ENCODE measurements around the gene SEC61A2. TPM values are rescaled to one million over a fixed set of nuclear protein-coding genes. Genes with fewer than 3 reads are reported as not detected.

SEC61A2 gene
- total RNA-seq, 1 donor from 2014 or later: 21.9 TPM

DNA sequence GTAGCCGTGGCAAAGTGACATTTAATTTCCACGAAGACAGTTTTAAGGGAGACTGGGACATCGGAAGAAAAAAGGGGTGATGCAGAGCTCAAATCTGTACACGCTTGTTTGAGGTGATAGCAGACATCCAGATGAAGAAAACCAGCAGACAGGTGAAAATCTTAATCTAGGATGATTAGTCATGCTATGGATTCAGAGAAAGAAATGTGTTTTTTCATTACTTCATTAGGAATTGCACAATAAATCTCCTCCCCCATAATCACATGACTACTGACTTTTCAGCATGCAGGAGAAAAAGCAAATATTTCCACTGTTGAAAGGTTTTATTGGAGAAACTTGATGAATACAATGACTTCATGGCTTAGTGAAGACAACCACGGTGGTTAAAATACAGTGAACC, 63.7 kb downstream of the SEC61A2 start:
- H3K4me1 Mint-ChIP-seq (ENCODE audit: low read depth): peaks cover 53% of the 10 kb centered on the region
- peak overlapping the region; percentile 79 for H3K4me3 Mint-ChIP-seq
- no peaks in the 10 kb centered on the region for H3K27me3 Mint-ChIP-seq (ENCODE audit: insufficient read depth)
- no peak for DNase-seq (ENCODE audit: low spot score)
- intact Hi-C loops (cut with micrococcal nuclease): no loop called here
- H3K27ac Mint-ChIP-seq: peak overlapping the region; percentile 72
- H3K36me3 Mint-ChIP-seq (ENCODE audit: low read depth): peaks cover 31% of the 10 kb centered on the region
- no peaks in the 10 kb centered on the region for H3K9me3 Mint-ChIP-seq

- peaks cover 38% of the 10 kb centered on the region for H3K36me3 Mint-ChIP-seq (ENCODE audit: low read depth)
- peak; percentile 20 for DNase-seq (ENCODE audit: low spot score)
- no peaks in the 10 kb centered on the region for H3K9me3 Mint-ChIP-seq
- intact Hi-C loops (cut with micrococcal nuclease): loop anchor here (1.0 to 5.0 kb wide), 6 partner anchors 14 to 516 kb away; partner anchors contain the start of genes CAMK1D and DHTKD1
- no peaks in the 10 kb centered on the region for H3K27me3 Mint-ChIP-seq (ENCODE audit: insufficient read depth)
- H3K27ac Mint-ChIP-seq: peak overlapping the region; percentile 97
- H3K4me3 Mint-ChIP-seq: peak overlapping the region; percentile 90
- peaks cover 67% of the 10 kb centered on the region for H3K4me1 Mint-ChIP-seq (ENCODE audit: low read depth)
These were observed 65.3 kb downstream of the SEC61A2 start for GRCh38 chr10:12194752-12195271.

DNA sequence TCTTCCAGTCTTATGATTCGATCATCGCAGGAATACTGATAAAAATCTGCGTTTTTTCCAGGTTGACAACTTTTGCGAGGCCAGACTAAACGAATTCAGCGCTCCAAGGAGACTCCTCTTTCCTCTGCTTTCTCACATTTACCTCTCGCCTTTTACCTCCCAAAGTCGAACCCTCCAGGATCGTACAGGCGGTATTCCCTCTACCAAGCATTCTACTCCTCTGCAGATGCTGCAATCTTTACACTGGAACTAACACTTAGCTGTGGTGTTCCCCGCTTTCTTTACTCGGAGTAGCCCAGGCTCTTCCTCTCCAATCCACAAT, 65.8 kb downstream of the SEC61A2 start:
- intact Hi-C loops (cut with micrococcal nuclease): loop anchor here (1.0 to 5.0 kb wide), 6 partner anchors 14 to 516 kb away; partner anchors contain the start of genes CAMK1D and DHTKD1
- Mint-ChIP-seq H3K27me3 (ENCODE audit: insufficient read depth) (no peaks in the 10 kb centered on the region), H3K9me3 (no peaks in the 10 kb centered on the region), H3K36me3 (ENCODE audit: low read depth) (peaks cover 34% of the 10 kb centered on the region), H3K4me3 (peak overlapping the region; percentile 90), H3K4me1 (ENCODE audit: low read depth) (peaks cover 62% of the 10 kb centered on the region), H3K27ac (peak overlapping the region; percentile 97)
- DNase-seq (ENCODE audit: low spot score): peak; percentile 5

DNA sequence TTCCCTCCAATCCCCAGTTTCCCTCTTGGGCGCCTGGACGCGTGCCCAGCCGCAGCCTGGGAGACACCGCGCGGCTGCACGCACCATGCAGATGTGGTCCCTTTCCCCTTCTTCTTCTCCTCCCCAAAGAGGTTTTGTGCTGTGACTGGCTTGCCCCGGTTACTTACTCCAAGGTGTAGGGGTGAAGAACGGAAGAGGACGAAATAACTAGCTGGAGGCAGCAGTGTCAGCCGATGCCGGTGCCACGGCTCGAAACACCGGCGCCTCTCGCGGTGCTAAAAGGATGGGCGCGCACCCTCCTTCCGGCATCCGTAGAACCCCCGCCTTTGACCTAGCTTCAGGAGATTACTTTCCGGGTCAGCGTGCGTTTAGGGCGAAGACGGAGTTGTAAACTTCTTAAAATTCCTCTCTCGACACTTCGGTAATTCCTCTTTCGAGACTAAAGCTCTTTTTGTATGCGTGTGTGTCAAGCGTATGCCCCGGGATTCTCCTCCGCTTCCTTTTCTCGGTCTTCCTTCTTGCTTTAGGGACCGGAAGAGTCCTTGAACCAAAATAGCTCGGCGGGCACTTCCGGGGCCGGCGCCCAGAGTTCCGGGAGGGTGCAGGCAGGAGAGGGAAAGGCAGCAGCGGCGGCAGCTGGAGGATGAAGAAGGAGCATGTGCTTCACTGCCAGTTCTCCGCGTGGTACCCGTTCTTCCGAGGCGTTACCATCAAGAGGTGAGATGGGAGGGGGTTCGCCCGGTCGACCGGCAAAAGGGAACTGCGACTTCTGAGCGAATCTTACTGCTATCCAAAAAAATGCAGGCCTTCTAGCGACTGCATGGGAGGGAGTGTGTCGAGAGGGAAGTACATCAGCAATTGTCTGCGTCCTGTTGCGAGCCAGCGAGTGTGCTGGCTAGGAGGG, 66.4 kb downstream of the SEC61A2 start, which contains the start of the genes CDC123 and NUDT5:
TSS of gene CDC123 (plus strand) at position 586 of the 904 bp plus-strand sequence. CDS start at position 644, 58 bp downstream.
TSS of gene NUDT5 (minus strand) at position 289 of the 904 bp plus-strand sequence. CDS start 9,600 bp downstream, outside the sequence.
- intact Hi-C loops (cut with micrococcal nuclease): loop anchor here (1.0 to 5.0 kb wide), 10 partner anchors 15 to 903 kb away; partner anchors contain the start of genes CAMK1D and DHTKD1
- no peaks in the 10 kb centered on the region for H3K27me3 Mint-ChIP-seq (ENCODE audit: insufficient read depth)
- H3K9me3 Mint-ChIP-seq: no peaks in the 10 kb centered on the region
- peaks cover 35% of the 10 kb centered on the region for H3K36me3 Mint-ChIP-seq (ENCODE audit: low read depth)
- H3K27ac Mint-ChIP-seq: peak within 1 kb of the TSS; percentile 97
- H3K4me1 Mint-ChIP-seq (ENCODE audit: low read depth): peaks cover 60% of the 10 kb centered on the region
- DNase-seq (ENCODE audit: low spot score): peak; percentile 83
- H3K4me3 Mint-ChIP-seq: peak within 1 kb of the TSS; percentile 90

- H3K36me3 Mint-ChIP-seq (ENCODE audit: low read depth): peaks cover 43% of the 10 kb centered on the region
- peaks cover 60% of the 10 kb centered on the region for H3K4me1 Mint-ChIP-seq (ENCODE audit: low read depth)
- peak overlapping the region; percentile 97 for H3K27ac Mint-ChIP-seq
- intact Hi-C loops (cut with micrococcal nuclease): loop anchor here (1.0 to 5.0 kb wide), 5 partner anchors 18 to 903 kb away; partner anchors contain the start of gene CAMK1D
- H3K9me3 Mint-ChIP-seq: no peaks in the 10 kb centered on the region
- DNase-seq (ENCODE audit: low spot score): no peak
- no peaks in the 10 kb centered on the region for H3K27me3 Mint-ChIP-seq (ENCODE audit: insufficient read depth)
- peak overlapping the region; percentile 90 for H3K4me3 Mint-ChIP-seq
These were observed 67.2 kb downstream of the SEC61A2 start for GRCh38 chr10:12196531-12197211.

DNA sequence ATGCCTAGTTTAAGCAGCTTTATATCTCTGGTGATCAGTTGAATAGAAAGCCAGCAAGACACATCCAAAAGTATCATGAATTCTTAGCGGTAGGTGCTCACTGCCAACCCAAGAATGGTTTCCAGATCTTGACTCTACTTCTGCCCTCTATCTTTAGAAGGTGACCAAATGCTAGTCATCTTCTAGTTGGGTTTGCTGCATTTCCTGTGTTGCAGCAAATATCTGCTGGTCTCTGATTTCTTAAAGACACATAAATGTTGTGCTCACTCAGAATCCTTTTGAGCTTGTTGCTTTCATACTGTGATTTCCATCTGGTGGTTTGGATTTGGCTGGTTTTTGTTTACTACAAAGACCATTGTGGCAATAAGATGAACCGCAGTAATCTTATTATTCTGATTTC, 68.7 kb downstream of the SEC61A2 start:
- H3K4me1 Mint-ChIP-seq (ENCODE audit: low read depth): peaks cover 53% of the 10 kb centered on the region
- no peak for DNase-seq (ENCODE audit: low spot score)
- peaks cover 37% of the 10 kb centered on the region for H3K36me3 Mint-ChIP-seq (ENCODE audit: low read depth)
- intact Hi-C loops (cut with micrococcal nuclease): loop anchor here (5.0 kb wide), 1 partner anchor 149 kb away; the partner anchor contains the start of gene CAMK1D
- H3K9me3 Mint-ChIP-seq: no peaks in the 10 kb centered on the region
- peak overlapping the region; percentile 53 for H3K27ac Mint-ChIP-seq
- peak overlapping the region; percentile 81 for H3K4me3 Mint-ChIP-seq
- H3K27me3 Mint-ChIP-seq (ENCODE audit: insufficient read depth): no peaks in the 10 kb centered on the region

GRCh38 chr10:12200850-12201249, 71.4 kb downstream of the SEC61A2 start:
- DNase-seq (ENCODE audit: low spot score): no peak
- no peak overlapping the region for H3K4me3 Mint-ChIP-seq
- peaks cover 39% of the 10 kb centered on the region for H3K36me3 Mint-ChIP-seq (ENCODE audit: low read depth)
- no peaks in the 10 kb centered on the region for H3K9me3 Mint-ChIP-seq
- peaks cover 43% of the 10 kb centered on the region for H3K4me1 Mint-ChIP-seq (ENCODE audit: low read depth)
- H3K27me3 Mint-ChIP-seq (ENCODE audit: insufficient read depth): no peaks in the 10 kb centered on the region
- intact Hi-C loops (cut with micrococcal nuclease): no loop called here
- peak overlapping the region; percentile 81 for H3K27ac Mint-ChIP-seq

DNA sequence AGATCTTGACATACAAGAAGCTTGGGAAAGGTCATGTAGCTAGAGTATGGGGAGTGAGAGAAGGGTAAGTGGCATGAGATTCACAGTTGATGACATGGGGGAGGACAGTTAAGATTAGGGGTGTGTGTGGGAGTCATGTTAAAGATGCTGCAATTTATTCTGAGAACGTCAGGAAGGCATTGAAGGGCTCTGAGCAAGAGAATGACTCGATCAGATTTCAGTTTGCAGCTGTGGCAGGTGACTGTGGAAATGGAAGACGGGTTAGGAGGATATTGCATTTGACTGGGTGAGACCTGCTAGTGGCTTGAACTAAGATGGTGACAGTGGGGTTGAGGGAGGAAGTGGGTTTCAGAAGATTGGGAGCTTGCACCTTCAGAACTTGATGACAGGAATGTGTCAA, 72.1 kb downstream of the SEC61A2 start:
- DNase-seq (ENCODE audit: low spot score): no peak
- peaks cover 41% of the 10 kb centered on the region for H3K36me3 Mint-ChIP-seq (ENCODE audit: low read depth)
- no peaks in the 10 kb centered on the region for H3K9me3 Mint-ChIP-seq
- H3K27ac Mint-ChIP-seq: peak overlapping the region; percentile 81
- H3K4me1 Mint-ChIP-seq (ENCODE audit: low read depth): peaks cover 42% of the 10 kb centered on the region
- intact Hi-C loops (cut with micrococcal nuclease): no loop called here
- no peaks in the 10 kb centered on the region for H3K27me3 Mint-ChIP-seq (ENCODE audit: insufficient read depth)
- H3K4me3 Mint-ChIP-seq: peak overlapping the region; percentile 51

GRCh38 chr10:12202226-12202625, 72.7 kb downstream of the SEC61A2 start:
- no peak overlapping the region for H3K4me3 Mint-ChIP-seq
- H3K9me3 Mint-ChIP-seq: no peaks in the 10 kb centered on the region
- H3K4me1 Mint-ChIP-seq (ENCODE audit: low read depth): peaks cover 37% of the 10 kb centered on the region
- DNase-seq (ENCODE audit: low spot score): no peak
- no peaks in the 10 kb centered on the region for H3K27me3 Mint-ChIP-seq (ENCODE audit: insufficient read depth)
- intact Hi-C loops (cut with micrococcal nuclease): no loop called here
- no peak overlapping the region for H3K27ac Mint-ChIP-seq
- H3K36me3 Mint-ChIP-seq (ENCODE audit: low read depth): peaks cover 41% of the 10 kb centered on the region

GRCh38 chr10:12205082-12205481, 75.6 kb downstream of the SEC61A2 start:
- H3K4me3 Mint-ChIP-seq: no peak overlapping the region
- H3K36me3 Mint-ChIP-seq (ENCODE audit: low read depth): peaks cover 38% of the 10 kb centered on the region
- peaks cover 19% of the 10 kb centered on the region for H3K4me1 Mint-ChIP-seq (ENCODE audit: low read depth)
- H3K9me3 Mint-ChIP-seq: no peaks in the 10 kb centered on the region
- intact Hi-C loops (cut with micrococcal nuclease): no loop called here
- DNase-seq (ENCODE audit: low spot score): no peak
- H3K27ac Mint-ChIP-seq: peak overlapping the region; percentile 46
- no peaks in the 10 kb centered on the region for H3K27me3 Mint-ChIP-seq (ENCODE audit: insufficient read depth)

- Mint-ChIP-seq H3K9me3 (no peaks in the 10 kb centered on the region), H3K27ac (no peak overlapping the region), H3K4me1 (ENCODE audit: low read depth) (peaks cover 5% of the 10 kb centered on the region), H3K36me3 (ENCODE audit: low read depth) (peaks cover 34% of the 10 kb centered on the region), H3K27me3 (ENCODE audit: insufficient read depth) (no peaks in the 10 kb centered on the region), H3K4me3 (no peak overlapping the region)
- intact Hi-C loops (cut with micrococcal nuclease): no loop called here
- DNase-seq (ENCODE audit: low spot score): no peak
These were observed 77.6 kb downstream of the SEC61A2 start for GRCh38 chr10:12207114-12207513.

DNA sequence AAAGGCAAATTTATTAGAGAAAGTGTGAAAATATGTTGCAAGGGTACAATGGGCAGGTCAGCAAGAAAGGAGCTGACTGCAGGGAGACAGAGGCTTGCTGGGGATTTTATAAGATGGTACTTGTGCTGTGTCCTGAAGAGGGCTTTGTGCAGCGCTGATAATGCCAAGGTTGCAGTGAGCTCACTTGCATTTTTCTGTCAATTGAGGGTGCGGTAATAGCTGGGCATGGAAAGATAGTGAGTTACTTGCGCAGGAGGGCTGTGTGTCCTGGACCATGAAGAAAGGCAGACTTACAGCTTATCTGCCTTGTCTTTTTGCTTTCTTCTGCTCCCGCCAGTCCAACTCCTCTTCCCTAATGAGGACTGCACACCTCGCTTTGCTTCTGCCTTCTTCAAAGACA, 79.0 kb downstream of the SEC61A2 start:
- intact Hi-C loops (cut with micrococcal nuclease): no loop called here
- no peak for DNase-seq (ENCODE audit: low spot score)
- no peaks in the 10 kb centered on the region for H3K9me3 Mint-ChIP-seq
- H3K4me3 Mint-ChIP-seq: no peak overlapping the region
- no peaks in the 10 kb centered on the region for H3K27me3 Mint-ChIP-seq (ENCODE audit: insufficient read depth)
- H3K36me3 Mint-ChIP-seq (ENCODE audit: low read depth): peaks cover 35% of the 10 kb centered on the region
- H3K4me1 Mint-ChIP-seq (ENCODE audit: low read depth): peaks cover 10% of the 10 kb centered on the region
- H3K27ac Mint-ChIP-seq: no peak overlapping the region

Measured in activated T-helper 1 cell treated with anti-CD3 and anti-CD28 coated beads, Interleukin-12 subunit alpha, Interleukin-12 subunit beta, Interleukin-2, Interleukin-4 antibody, amounts not matched to agents 30 ng/mL and 10 ng/mL and 1 ng/mL, durations not matched to agents 14 hours and 24 hours and 36 hours (primary cell).